Gastrocnemius medialis (tissue), 4 donors: ENCODE results near the gene WDR46. TPM values are rescaled to one million over a fixed set of nuclear protein-coding genes. Genes with fewer than 3 reads are reported as not detected.

Experiments
- ATAC-seq, 2 donors: fragments of 150-250 bp; one replicate each; pipeline ENCODE4 v1.9.1; 2016
- DNase-seq, 2 donors: peaks; one replicate each; pipeline ENCODE4 v3.0.0-alpha.2; 2019
- H3K27ac ChIP-seq, 4 donors: fragments of 200-600 bp; sonication (generic); 1 replicate in 1 of 4; 2 replicates in 3 of 4; pipeline ENCODE4 v1.5.1; 2016 to 2018; ENCODE audit warnings: mild to moderate bottlenecking in 2 of 4, moderate library complexity in 1 of 4
- H3K27me3 ChIP-seq, 3 donors: fragments of 200-600 bp; sonication (generic) in 2 of 3; 1 replicate in 1 of 3; 2 replicates in 2 of 3; pipeline versions ENCODE4 v1.5.1 to v1.6.0; 2016 to 2019; ENCODE audit warnings: mild to moderate bottlenecking in 1 of 3, moderate library complexity in 1 of 3
- H3K36me3 ChIP-seq, 2 donors: fragments of 200-600 bp; sonication (generic) in 1 of 2; one replicate each; pipeline ENCODE4 v1.5.1; 2017 to 2018
- H3K4me1 ChIP-seq, 2 donors: fragments of 200-600 bp; sonication (generic) in 1 of 2; one replicate each; pipeline ENCODE4 v1.5.1; 2016 to 2017; ENCODE audit warnings: mild to moderate bottlenecking in 2 of 2
- H3K4me3 ChIP-seq, 4 donors: fragments of 200-600 bp; sonication (generic) in 3 of 4; 1 replicate in 1 of 4; 2 replicates in 3 of 4; pipeline ENCODE4 v1.5.1; 2016 to 2019; ENCODE audit warnings: mild to moderate bottlenecking in 2 of 4
- H3K9me3 ChIP-seq, 3 donors: fragments of 200-600 bp; sonication (generic) in 2 of 3; 1 replicate in 1 of 3; 2 replicates in 2 of 3; pipeline ENCODE4 v1.5.1; 2016 to 2019
- CTCF ChIP-seq, 5 experiments: fragments of 450-650 bp in 3 of 5; fragments of 200-600 bp in 2 of 5; sonication (generic) in 2 of 5; IDR thresholded peaks in 4 of 5; conservative IDR thresholded peaks in 1 of 5; 1 replicate in 4 of 5; 2 replicates in 1 of 5; pipeline ENCODE4 v1.5.1; 2016 to 2019; ENCODE audit warnings: antibody characterized with exemption in 5 of 5, mild to moderate bottlenecking in 3 of 5, moderate library complexity in 3 of 5
- POLR2A ChIP-seq, 2 donors: fragments of 450-650 bp; IDR thresholded peaks; one replicate each; pipeline ENCODE4 v1.6.1; 2017; ENCODE audit warnings: antibody characterized with exemption in 2 of 2, mild to moderate bottlenecking in 2 of 2, moderate library complexity in 2 of 2
- in situ Hi-C, 4 donors: fragments of 200-750 bp; cut with MboI; loops; one replicate each; pipeline versions ENCODE4 v1.15.0 to v1.8.0; 2017; ENCODE audit warnings: low sequenced_read_pairs in 4 of 4
- intact Hi-C: fragments of 100-400 bp; cut with DNase I; formaldehyde crosslinking; loops from one replicate; pipeline ENCODE4 v1.15.1; 2023; ENCODE audit warnings: low total_unique reads
- total RNA-seq, 4 donors: library from RNA; depleted of rRNA; stranded (reverse); fragments of >200 nt; gene quantifications; one replicate each; pipeline versions ENCODE4 v1.1.0 to v1.2.3, GENCODE V29; 2016

WDR46 gene
- total RNA-seq, 4 donors from 2014 or later: 34.5 to 57.3 (median 49.1) TPM

- H3K4me3 ChIP-seq: no peak overlapping the region
- peaks cover 2 to 63% of the 10 kb centered on the region in 2 donors for H3K36me3 ChIP-seq
- no peak overlapping the region for H3K27ac ChIP-seq
- intact Hi-C loops: no loop called here
- no peaks in the 10 kb centered on the region for H3K27me3 ChIP-seq
- ATAC-seq (no peak), DNase-seq (no peak)
- in situ Hi-C loops: loop anchor here in 1 of 4 donors (25.0 kb wide), 1 partner anchor 1431 kb away; the partner anchor contains the start of gene NEU1
- TF ChIP-seq CTCF (IDR thresholded peaks at IDR 0.05 in 4 of 5, conservative IDR thresholded peaks at IDR 0.05 in 1 of 5) (no peak), POLR2A (IDR thresholded peaks at IDR 0.05) (no peak)
- H3K4me1 ChIP-seq: peaks cover 16 to 23% of the 10 kb centered on the region in 2 donors
- no peaks in the 10 kb centered on the region for H3K9me3 ChIP-seq
These were observed 4.1 kb upstream of the WDR46 start for GRCh38 chr6:33292996-33293682.

GRCh38 chr6:33290459-33290858, 1.4 kb upstream of the WDR46 start:
- peak overlapping the region; percentile 62 to 89 (median 66) for H3K4me3 ChIP-seq

GRCh38 chr6:33289784-33290315, 811 bp upstream of the WDR46 start:
- intact Hi-C loops: loop anchor here (1.0 to 5.0 kb wide), 5 partner anchors 8 to 137 kb away; partner anchors contain the start of genes RGL2 and RPS18
- in situ Hi-C loops: loop anchor here in 1 of 4 donors (25.0 kb wide), 1 partner anchor 1428 kb away; the partner anchor contains the start of gene NEU1
- Histone ChIP-seq H3K36me3 (peaks cover 2 to 78% of the 10 kb centered on the region in 2 donors), H3K4me1 (peaks cover 18% of the 10 kb centered on the region in 2 donors), H3K4me3 (peak overlapping the region; percentile 62 to 89 (median 66)), H3K9me3 (no peaks in the 10 kb centered on the region), H3K27ac (peak overlapping the region; percentile 84 to 92 (median 86)), H3K27me3 (no peaks in the 10 kb centered on the region)
- DNase-seq (no peak), ATAC-seq (peak in 1 of 2 donors; percentile 17)
- TF ChIP-seq CTCF (IDR thresholded peaks at IDR 0.05 in 4 of 5, conservative IDR thresholded peaks at IDR 0.05 in 1 of 5) (no peak), POLR2A (IDR thresholded peaks at IDR 0.05) (no peak)

More at GRCh38 chr6:33290459-33290858, 1.4 kb upstream of the WDR46 start:
- Histone ChIP-seq H3K27ac (peak overlapping the region in 1 of 4 donors; percentile 86), H3K27me3 (no peaks in the 10 kb centered on the region), H3K4me1 (peaks cover 18% of the 10 kb centered on the region in 2 donors), H3K36me3 (peaks cover 2 to 78% of the 10 kb centered on the region in 2 donors), H3K9me3 (no peaks in the 10 kb centered on the region)
- TF ChIP-seq CTCF (IDR thresholded peaks at IDR 0.05 in 4 of 5, conservative IDR thresholded peaks at IDR 0.05 in 1 of 5) (no peak), POLR2A (IDR thresholded peaks at IDR 0.05) (no peak)
- in situ Hi-C loops: loop anchor here in 1 of 4 donors (25.0 kb wide), 1 partner anchor 1428 kb away; the partner anchor contains the start of gene NEU1
- no peak for ATAC-seq
- DNase-seq: no peak
- intact Hi-C loops: no loop called here

- peak overlapping the region; percentile 62 to 89 (median 66) for H3K4me3 ChIP-seq
- intact Hi-C loops (loop anchor here (5.0 kb wide), 1 partner anchor 139 kb away; no protein-coding TSS in a partner anchor), in situ Hi-C loops (loop anchor here in 1 of 4 donors (25.0 kb wide), 1 partner anchor 1426 kb away; the partner anchor contains the start of gene NEU1)
- H3K27me3 ChIP-seq: no peaks in the 10 kb centered on the region
- H3K9me3 ChIP-seq: no peaks in the 10 kb centered on the region
- no peak for DNase-seq
- peak overlapping the region; percentile 84 to 92 (median 86) for H3K27ac ChIP-seq
- TF ChIP-seq CTCF (IDR thresholded peaks at IDR 0.05 in 4 of 5, conservative IDR thresholded peaks at IDR 0.05 in 1 of 5) (no peak), POLR2A (IDR thresholded peaks at IDR 0.05) (no peak)
- peaks cover 18% of the 10 kb centered on the region in 2 donors for H3K4me1 ChIP-seq
- peaks cover 2 to 75% of the 10 kb centered on the region in 2 donors for H3K36me3 ChIP-seq
- no peak for ATAC-seq
These were observed 708 bp downstream of the WDR46 start for GRCh38 chr6:33288141-33288920.
